DOHH2 (cell line): ENCODE results near the gene TTC39C.

Experiments used
- H3F3A ChIP-seq: fragments of 200-600 bp; sonication (generic), shearing (Covaris generic); 2 replicates; pipeline ENCODE4 v1.6.0; 2016; ENCODE audit warnings: antibody characterized with exemption, mild to moderate bottlenecking; ENCODE audit not compliant: control insufficient read depth, insufficient read depth
- H3K27ac ChIP-seq: fragments of 200-600 bp; sonication (generic); 2 replicates; pipeline ENCODE4 v1.5.1; 2014; ENCODE audit warnings: low read depth, mild to moderate bottlenecking, low read length, moderate library complexity
- H3K27me3 ChIP-seq: fragments of 200-600 bp; sonication (generic); 2 replicates; pipeline ENCODE4 v1.6.1; 2014; ENCODE audit warnings: mild to moderate bottlenecking, low read length, mixed read lengths; ENCODE audit not compliant: control insufficient read depth
- H3K36me3 ChIP-seq: fragments of 200-600 bp; sonication (generic); 2 replicates; pipeline ENCODE4 v1.6.1; 2014; ENCODE audit warnings: mild to moderate bottlenecking, low read length, moderate library complexity, mixed read lengths; ENCODE audit not compliant: control insufficient read depth
- H3K4me1 ChIP-seq: fragments of 200-600 bp; sonication (generic); 2 replicates; pipeline ENCODE4 v1.6.1; 2014; ENCODE audit warnings: mild to moderate bottlenecking, low read length, mixed read lengths; ENCODE audit not compliant: control insufficient read depth
- H3K4me2 ChIP-seq: fragments of 200-600 bp; sonication (generic); 2 replicates; pipeline ENCODE4 v1.6.0; 2014; ENCODE audit warnings: mild to moderate bottlenecking, low read length, moderate library complexity
- H3K4me3 ChIP-seq: fragments of 200-600 bp; sonication (generic); 2 replicates; pipeline ENCODE4 v1.5.1; 2014; ENCODE audit warnings: mild to moderate bottlenecking, low read length, mixed read lengths
- H3K79me2 ChIP-seq: fragments of 200-600 bp; sonication (generic); 2 replicates; pipeline ENCODE4 v1.6.1; 2014; ENCODE audit warnings: mild to moderate bottlenecking, low read length, mixed read lengths; ENCODE audit not compliant: control insufficient read depth
- H3K9me2 ChIP-seq: fragments of 200-600 bp; sonication (generic); replicated peaks from 2 replicates; pipeline ENCODE4 v1.6.1; 2014; ENCODE audit warnings: mild to moderate bottlenecking, low read length, mixed read lengths; ENCODE audit not compliant: control insufficient read depth
- H3K9me3 ChIP-seq: fragments of 200-600 bp; sonication (generic); 2 replicates; pipeline ENCODE4 v1.6.1; 2014; ENCODE audit warnings: antibody characterized with exemption, low read length, mixed read lengths; ENCODE audit not compliant: control insufficient read depth, insufficient read depth
- H4K20me1 ChIP-seq: fragments of 200-600 bp; sonication (generic); 2 replicates; pipeline ENCODE4 v1.6.0; 2014; ENCODE audit warnings: low read depth, mild to moderate bottlenecking, antibody characterized with exemption, low read length, moderate library complexity; ENCODE audit not compliant: control insufficient read depth, insufficient read depth
- EZH2phosphoT487 ChIP-seq: fragments of 200-600 bp; sonication (generic); IDR thresholded peaks from 2 replicates; pipeline ENCODE4 v1.6.1; 2017; ENCODE audit warnings: borderline replicate concordance, mild to moderate bottlenecking, antibody characterized with exemption, low read length, moderate library complexity, mixed read lengths
- TF ChIP-seq, protein P1 (sequence below): fragments of 200-600 bp; sonication (generic); IDR thresholded peaks from one replicate; pipeline ENCODE4 v1.5.1; 2014; ENCODE audit warnings: antibody characterized with exemption, mild to moderate bottlenecking, low read depth, low read length; ENCODE audit not compliant: poor library complexity, severe bottlenecking

TTC39C gene

GRCh38 chr18:24130494-24130893 is 115.9 kb downstream of the TTC39C start:
- Histone ChIP-seq H3K27me3 (no peaks in the 10 kb centered on the region), H3K4me2 (no peak overlapping the region), H3K36me3 (peaks cover 46% of the 10 kb centered on the region), H3F3A (no peaks in the 10 kb centered on the region), H3K27ac (no peak overlapping the region), H3K9me3 (no peaks in the 10 kb centered on the region), H3K4me1 (no peaks in the 10 kb centered on the region), H3K79me2 (no peaks in the 10 kb centered on the region), H3K9me2 (no peaks in the 10 kb centered on the region), H4K20me1 (no peaks in the 10 kb centered on the region), H3K4me3 (no peak overlapping the region)
- no peak for TF ChIP-seq EZH2phosphoT487
- TF ChIP-seq, protein P1, sequence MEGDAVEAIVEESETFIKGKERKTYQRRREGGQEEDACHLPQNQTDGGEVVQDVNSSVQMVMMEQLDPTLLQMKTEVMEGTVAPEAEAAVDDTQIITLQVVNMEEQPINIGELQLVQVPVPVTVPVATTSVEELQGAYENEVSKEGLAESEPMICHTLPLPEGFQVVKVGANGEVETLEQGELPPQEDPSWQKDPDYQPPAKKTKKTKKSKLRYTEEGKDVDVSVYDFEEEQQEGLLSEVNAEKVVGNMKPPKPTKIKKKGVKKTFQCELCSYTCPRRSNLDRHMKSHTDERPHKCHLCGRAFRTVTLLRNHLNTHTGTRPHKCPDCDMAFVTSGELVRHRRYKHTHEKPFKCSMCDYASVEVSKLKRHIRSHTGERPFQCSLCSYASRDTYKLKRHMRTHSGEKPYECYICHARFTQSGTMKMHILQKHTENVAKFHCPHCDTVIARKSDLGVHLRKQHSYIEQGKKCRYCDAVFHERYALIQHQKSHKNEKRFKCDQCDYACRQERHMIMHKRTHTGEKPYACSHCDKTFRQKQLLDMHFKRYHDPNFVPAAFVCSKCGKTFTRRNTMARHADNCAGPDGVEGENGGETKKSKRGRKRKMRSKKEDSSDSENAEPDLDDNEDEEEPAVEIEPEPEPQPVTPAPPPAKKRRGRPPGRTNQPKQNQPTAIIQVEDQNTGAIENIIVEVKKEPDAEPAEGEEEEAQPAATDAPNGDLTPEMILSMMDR, result no peak

GRCh38 chr18:24136967-24137373 is 122.4 kb downstream of the TTC39C start:
- H3K4me2 ChIP-seq, result no peak overlapping the region
- no peaks in the 10 kb centered on the region for H3K9me2 ChIP-seq
- H3K79me2 ChIP-seq, result no peaks in the 10 kb centered on the region
- TF ChIP-seq EZH2phosphoT487, result no peak
- TF ChIP-seq, protein P1, result no peak
- H3K9me3 ChIP-seq, result no peaks in the 10 kb centered on the region
- peaks cover 12% of the 10 kb centered on the region for H3F3A ChIP-seq
- no peaks in the 10 kb centered on the region for H4K20me1 ChIP-seq
- no peak overlapping the region for H3K27ac ChIP-seq
- H3K36me3 ChIP-seq, result peaks cover 13% of the 10 kb centered on the region
- H3K27me3 ChIP-seq, result peaks cover 6% of the 10 kb centered on the region
- peaks cover 13% of the 10 kb centered on the region for H3K4me1 ChIP-seq
- no peak overlapping the region for H3K4me3 ChIP-seq

GRCh38 chr18:24138409-24138788 is 123.8 kb downstream of the TTC39C start:
- peak overlapping the region; percentile 85 for H3K4me2 ChIP-seq
- no peak overlapping the region for H3K27ac ChIP-seq

More at GRCh38 chr18:24138409-24138788, 123.8 kb downstream of the TTC39C start:
- TF ChIP-seq EZH2phosphoT487, result no peak
- TF ChIP-seq, protein P1, result no peak
- H4K20me1 ChIP-seq, result no peaks in the 10 kb centered on the region
- no peaks in the 10 kb centered on the region for H3K9me2 ChIP-seq
- peaks cover 13% of the 10 kb centered on the region for H3K4me1 ChIP-seq
- peaks cover 12% of the 10 kb centered on the region for H3F3A ChIP-seq
- H3K9me3 ChIP-seq, result no peaks in the 10 kb centered on the region
- peaks cover 6% of the 10 kb centered on the region for H3K27me3 ChIP-seq
- H3K4me3 ChIP-seq, result peak overlapping the region; percentile 71
- no peaks in the 10 kb centered on the region for H3K36me3 ChIP-seq
- H3K79me2 ChIP-seq, result no peaks in the 10 kb centered on the region
